Measurements from ENCODE around the gene DNAH2.

GRCh38 chr17:7807206-7807605 lies 89.7 kb downstream of the DNAH2 start:
- TF ChIP-seq, protein P1, sequence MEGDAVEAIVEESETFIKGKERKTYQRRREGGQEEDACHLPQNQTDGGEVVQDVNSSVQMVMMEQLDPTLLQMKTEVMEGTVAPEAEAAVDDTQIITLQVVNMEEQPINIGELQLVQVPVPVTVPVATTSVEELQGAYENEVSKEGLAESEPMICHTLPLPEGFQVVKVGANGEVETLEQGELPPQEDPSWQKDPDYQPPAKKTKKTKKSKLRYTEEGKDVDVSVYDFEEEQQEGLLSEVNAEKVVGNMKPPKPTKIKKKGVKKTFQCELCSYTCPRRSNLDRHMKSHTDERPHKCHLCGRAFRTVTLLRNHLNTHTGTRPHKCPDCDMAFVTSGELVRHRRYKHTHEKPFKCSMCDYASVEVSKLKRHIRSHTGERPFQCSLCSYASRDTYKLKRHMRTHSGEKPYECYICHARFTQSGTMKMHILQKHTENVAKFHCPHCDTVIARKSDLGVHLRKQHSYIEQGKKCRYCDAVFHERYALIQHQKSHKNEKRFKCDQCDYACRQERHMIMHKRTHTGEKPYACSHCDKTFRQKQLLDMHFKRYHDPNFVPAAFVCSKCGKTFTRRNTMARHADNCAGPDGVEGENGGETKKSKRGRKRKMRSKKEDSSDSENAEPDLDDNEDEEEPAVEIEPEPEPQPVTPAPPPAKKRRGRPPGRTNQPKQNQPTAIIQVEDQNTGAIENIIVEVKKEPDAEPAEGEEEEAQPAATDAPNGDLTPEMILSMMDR (IDR thresholded peaks at IDR 0.05), result no peak
- TF ChIP-seq POLR2AphosphoS5 (IDR thresholded peaks at IDR 0.05), result no peak
